A549 treated with dexamethasone at 1 μM for 4 hours (cell line): Measurements from ENCODE around the gene ZMYND15. TPM values are rescaled to one million over a fixed set of nuclear protein-coding genes. Genes with fewer than 3 reads are reported as not detected.

Experiments
- total RNA-seq: library from RNA; stranded (reverse); fragments of 200-300 nt; extraction: Qiagen RNA extraction; gene quantifications from 5 replicates; pipeline ENCODE4 v1.2.3, GENCODE V29; 2022

The ZMYND15 gene
- 0.32 to 0.52 TPM (median 0.40 TPM) in 5 replicates for total RNA-seq

GRCh38 chr17:4739122-4740024 lies at the start of gene ZMYND15, which contains the start of gene CXCL16:
Gene ZMYND15, plus strand, starts transcription at chr17:4739833. Its CDS starts 716 bp downstream, at chr17:4740549.
Gene CXCL16, minus strand, starts transcription at chr17:4739928. Its CDS starts 589 bp downstream, at chr17:4739339.

GRCh38 chr17:4709794-4710692 lies 29.6 kb upstream of the ZMYND15 start, which contains the start of gene ARRB2:
Gene ARRB2, plus strand, starts transcription at chr17:4710632. Its CDS starts 90 bp downstream, at chr17:4710722.

GRCh38 chr17:4771519-4772234 lies 32.0 kb downstream of the ZMYND15 start, which contains the start of gene TM4SF5:
Gene TM4SF5, plus strand, starts transcription at chr17:4771886. Its CDS starts 37 bp downstream, at chr17:4771923.

GRCh38 chr17:4786106-4786511 lies 46.5 kb downstream of the ZMYND15 start, which contains the start of gene VMO1:
Gene VMO1, minus strand, starts transcription at chr17:4786364. Its CDS starts 12 bp downstream, at chr17:4786352.

GRCh38 chr17:4788807-4789700 lies 49.4 kb downstream of the ZMYND15 start, which contains the start of gene GLTPD2:
Gene GLTPD2, plus strand, starts transcription at chr17:4788964. Its CDS starts 48 bp downstream, at chr17:4789012.

Other genes with a start within 250 kb of the ZMYND15 start
- 10.5 to 21.5 TPM (median 17.8 TPM) in 5 replicates for gene SPNS2, start 241.0 kb upstream of the ZMYND15 start, total RNA-seq
- gene MYBBP1A, start 184.4 kb upstream of the ZMYND15 start, total RNA-seq: 72.5 to 112 TPM (median 108 TPM) in 5 replicates
- gene GGT6, start 179.3 kb upstream of the ZMYND15 start, total RNA-seq: not detected in 5 replicates
- 0.23 to 0.89 TPM (median 0.28 TPM) in 5 replicates for gene SMTNL2, start 155.3 kb upstream of the ZMYND15 start, total RNA-seq
- 0.07 to 0.24 TPM (median 0.15 TPM) in 5 replicates for gene ALOX15, start 98.2 kb upstream of the ZMYND15 start, total RNA-seq
- 53.4 to 77.7 TPM (median 76.7 TPM) in 5 replicates for gene PELP1, start 35.7 kb upstream of the ZMYND15 start, total RNA-seq
- gene ARRB2, start 29.2 kb upstream of the ZMYND15 start, total RNA-seq: 46.9 to 68.9 TPM (median 57.2 TPM) in 5 replicates
- gene MED11, start 8.4 kb upstream of the ZMYND15 start, total RNA-seq: 36.7 to 41.6 TPM (median 39.5 TPM) in 5 replicates
- gene CXCL16, start 95 bp downstream of the ZMYND15 start, total RNA-seq: 13.7 to 21.8 TPM (median 21.1 TPM) in 5 replicates
- gene TM4SF5, start 32.1 kb downstream of the ZMYND15 start, total RNA-seq: 0.34 to 1.2 TPM (median 0.66 TPM) in 5 replicates
- gene VMO1, start 46.5 kb downstream of the ZMYND15 start, total RNA-seq: 0.81 to 1.2 TPM (median 1.0 TPM) in 5 replicates
- not detected in 5 replicates for gene GLTPD2, start 49.1 kb downstream of the ZMYND15 start, total RNA-seq
- 454 to 502 TPM (median 480 TPM) in 5 replicates for gene PSMB6, start 56.3 kb downstream of the ZMYND15 start, total RNA-seq
- 16.1 to 28.8 TPM (median 21.3 TPM) in 5 replicates for gene PLD2, start 67.3 kb downstream of the ZMYND15 start, total RNA-seq
- 37.4 to 64.7 TPM (median 58.2 TPM) in 5 replicates for gene MINK1, start 93.5 kb downstream of the ZMYND15 start, total RNA-seq
- 0.26 to 0.39 TPM (median 0.28 TPM) in 5 replicates for gene C17orf107, start 159.7 kb downstream of the ZMYND15 start, total RNA-seq
- gene CHRNE, start 163.3 kb downstream of the ZMYND15 start, total RNA-seq: 0.05 to 0.25 TPM (median 0.06 TPM) in 3 of 5 replicates, not detected in the others
- gene GP1BA, start 192.4 kb downstream of the ZMYND15 start, total RNA-seq: not detected in 5 replicates
- gene SLC25A11, start 200.2 kb downstream of the ZMYND15 start, total RNA-seq: 45.9 to 69.3 TPM (median 67.6 TPM) in 5 replicates
- 86.7 to 163 TPM (median 139 TPM) in 5 replicates for gene RNF167, start 200.4 kb downstream of the ZMYND15 start, total RNA-seq
- gene PFN1, start 208.7 kb downstream of the ZMYND15 start, total RNA-seq: 2,234 to 3,252 TPM (median 3,174 TPM) in 5 replicates
- gene ENO3, start 211.3 kb downstream of the ZMYND15 start, total RNA-seq: 39.2 to 50.6 TPM (median 42.0 TPM) in 5 replicates
- 66.7 to 87.0 TPM (median 69.4 TPM) in 5 replicates for gene SPAG7, start 228.0 kb downstream of the ZMYND15 start, total RNA-seq
- 19.4 to 41.9 TPM (median 36.7 TPM) in 5 replicates for gene CAMTA2, start 247.8 kb downstream of the ZMYND15 start, total RNA-seq